Measurements from ENCODE around the gene TNK1. TPM values are rescaled to one million over a fixed set of nuclear protein-coding genes. Genes with fewer than 3 reads are reported as not detected.

Gene TNK1
- total and polyA plus RNA-seq, 2 of the 8 experiments (the other 6 are each of a cell fraction or from before 2014, with no cell fraction given), result 7.6 to 9.5 TPM

- Histone ChIP-seq H3K4ac (replicated peaks; ENCODE audit: insufficient read length, low read depth, low read length) (no peak overlapping the region), H3K14ac (ENCODE audit: insufficient read length) (no peak overlapping the region), H2BK5ac (ENCODE audit: low read depth, low read length) (no peak overlapping the region), H3K4me3 (ENCODE audit: extremely low read depth in 1 of 4, insufficient read depth in 2 of 4, low read depth in 3 of 4, low read length in 4 of 4) (no peak overlapping the region), H2BK12ac (ENCODE audit: low read depth, low read length) (no peak overlapping the region), H3K56ac (replicated peaks; ENCODE audit: insufficient read length, low read depth, low read length) (no peak overlapping the region), H3K23me2 (ENCODE audit: low read depth, low read length) (no peaks in the 10 kb centered on the region; the same call in 1 of the 2 replicates), H3K9me3 (ENCODE audit: insufficient read depth in 2 of 2, low read depth in 1 of 2, low read length in 1 of 2) (no peaks in the 10 kb centered on the region), H3K79me1 (ENCODE audit: low read depth, low read length) (no peaks in the 10 kb centered on the region), H2AFZ (ENCODE audit: low read length) (no peak overlapping the region), H2AK5ac (ENCODE audit: low read depth, low read length) (no peak overlapping the region; the same call in 1 of the 2 replicates), H3K27ac (ENCODE audit: low read depth, low read length) (no peak overlapping the region), H2BK120ac (replicated peaks; ENCODE audit: low read depth, low read length) (no peak overlapping the region), H3K23ac (ENCODE audit: insufficient read length) (no peak overlapping the region), H3K18ac (ENCODE audit: extremely low read depth, low read length) (no peak overlapping the region), H3K9ac (replicated peaks in 1 of 4; ENCODE audit: extremely low read depth in 1 of 4, low read depth in 3 of 4, low read length in 3 of 4) (no peak overlapping the region), H2BK20ac (ENCODE audit: low read length) (no peak overlapping the region), H3K4me1 (replicated peaks in 1 of 4; ENCODE audit: control insufficient read depth in 3 of 4, insufficient read depth in 4 of 4, low read length in 3 of 4) (peaks cover 0 to 7% (median 2%) of the 10 kb centered on the region in 4 experiments; a peak in 5 of 7 replicates), H3K79me2 (ENCODE audit: control insufficient read depth in 1 of 2, insufficient read depth in 2 of 2, low read length in 2 of 2) (no peaks in the 10 kb centered on the region), H4K8ac (ENCODE audit: extremely low read depth, insufficient read depth, low read length) (no peak overlapping the region), H4K5ac (ENCODE audit: insufficient read length, low read depth, low read length) (no peak overlapping the region), H4K91ac (replicated peaks; ENCODE audit: insufficient read length, low read length) (no peak overlapping the region), H4K20me1 (replicated peaks in 1 of 2; ENCODE audit: control insufficient read depth in 1 of 2, insufficient read depth in 2 of 2, low read length in 2 of 2) (no peaks in the 10 kb centered on the region), H3K36me3 (ENCODE audit: control insufficient read depth in 2 of 4, insufficient read depth in 4 of 4, low read length in 3 of 4) (no peaks in the 10 kb centered on the region), H2BK15ac (ENCODE audit: low read length) (no peak overlapping the region), H3K27me3 (replicated peaks in 1 of 4; ENCODE audit: control insufficient read depth in 3 of 4, extremely low read depth in 1 of 4, insufficient read depth in 3 of 4, low read length in 3 of 4) (no peaks in the 10 kb centered on the region), H3K4me2 (ENCODE audit: insufficient read depth in 1 of 2, low read depth in 2 of 2, low read length in 2 of 2) (no peak overlapping the region)
- DNase-seq (ENCODE audit: low read depth in 1 of 2, low spot score in 2 of 2), result no peak
- TF ChIP-seq RBBP5 (IDR thresholded peaks at IDR 0.05; ENCODE audit: borderline replicate concordance, low read depth, low read length) (no peak), TCF12 (IDR thresholded peaks at IDR 0.05; ENCODE audit: low read depth, low read length) (no peak), KDM4A (IDR thresholded peaks at IDR 0.05; ENCODE audit: low read depth, low read length, severe bottlenecking) (no peak)
- ChIA-PET CTCF (ENCODE audit: partially characterized antibody) (interaction anchor here (0.6 to 1.9 kb wide), 3 partner anchors 14 to 52 kb away, joined by 3 to 8 read pairs (median 3); partner anchors contain the start of gene PLSCR3), POLR2A (ENCODE audit: partially characterized antibody) (interaction anchor here (0.6 to 2.2 kb wide), 2 partner anchors 43 to 128 kb away, joined by 3 to 8 read pairs; partner anchors contain the start of gene POLR2A)
- WGBS, 2 experiments (ENCODE audit: extremely low coverage in 1 of 2, insufficient coverage in 1 of 2, insufficient read length in 1 of 2, insufficient replicate concordance in 2 of 2, low coverage in 1 of 2, low lambda C conversion rate in 2 of 2, missing lambda C conversion rate in 1 of 2), result 78% methylated on average over 2 of the region's 2 CpGs; no CpG with 5 or more reads in 1 of the 2 experiments
- FAIRE-seq, result no peak
Measured at GRCh38 chr17:7357381-7357780, 23.5 kb upstream of the TNK1 start.
